Glomerular visceral epithelial cell (primary cell): ENCODE measurements around the gene FADD.
A peak's percentile ranks its signal among the peaks of the same experiment; 100 is the strongest.

ENCODE experiments used
- DNase-seq: peaks from one replicate; pipeline ENCODE4 v3.0.0-alpha.2; 2016; ENCODE audit errors: extremely low spot score

Gene FADD

GRCh38 chr11:70233511-70233934 lies 30.4 kb downstream of the FADD start:
- DNase-seq: peak; percentile 89

GRCh38 chr11:70233962-70234361 lies 30.9 kb downstream of the FADD start:
- no peak for DNase-seq

- DNase-seq: peak; percentile 19
Measured at GRCh38 chr11:70240337-70240736, 37.2 kb downstream of the FADD start.

GRCh38 chr11:70241709-70242108 lies 38.6 kb downstream of the FADD start:
- no peak for DNase-seq

GRCh38 chr11:70242885-70243284 lies 39.8 kb downstream of the FADD start:
- no peak for DNase-seq

GRCh38 chr11:70243912-70244652 lies 41.0 kb downstream of the FADD start:
- peak; percentile 38 for DNase-seq

- DNase-seq: peak; percentile 81
Measured at GRCh38 chr11:70244698-70245097, 41.6 kb downstream of the FADD start.

- DNase-seq: no peak
Measured at GRCh38 chr11:70246196-70246595, 43.1 kb downstream of the FADD start.

- no peak for DNase-seq
Measured at GRCh38 chr11:70247042-70247709, 44.1 kb downstream of the FADD start.

GRCh38 chr11:70247710-70248072 lies 44.6 kb downstream of the FADD start:
- peak; percentile 39 for DNase-seq

GRCh38 chr11:70250876-70251658 lies 48.0 kb downstream of the FADD start:
- DNase-seq: no peak

GRCh38 chr11:70251659-70252321 lies 48.7 kb downstream of the FADD start:
- DNase-seq: peak; percentile 15

- no peak for DNase-seq
Measured at GRCh38 chr11:70252844-70253243, 49.7 kb downstream of the FADD start.

GRCh38 chr11:70255477-70256116 lies 52.5 kb downstream of the FADD start:
- DNase-seq: no peak
